OCI-LY7 (cell line): ENCODE data around the gene SUSD4. TPM values are rescaled to one million over a fixed set of nuclear protein-coding genes. Genes with fewer than 3 reads are reported as not detected.

Source experiments
- BruUV-seq: library from RNA; stranded (reverse); fragments of 400-500 nt; replicated peaks from 2 replicates; lab custom pipeline; 2021; lab: Mats Ljungman, UMichigan
- CTCF ChIA-PET: fragments of 300-600 bp; sonication (Branson Sonifier 250); formaldehyde crosslinking; loops from one replicate; lab custom pipeline; 2022; ENCODE audit warnings: antibody characterized with exemption; ENCODE audit not compliant: unreplicated experiment; lab: Charles Lee
- POLR2A ChIA-PET: fragments of 300-600 bp; sonication (Branson Sonifier 250); formaldehyde crosslinking; loops from one replicate; lab custom pipeline; 2022; ENCODE audit warnings: antibody characterized with exemption; lab: Charles Lee
- DNase-seq: peaks from one replicate; pipeline ENCODE4 v3.0.0-alpha.2; 2015; ENCODE audit warnings: low spot score
- H2AFZ ChIP-seq: fragments of 200-600 bp; sonication (generic), shearing (Covaris generic); 2 replicates; pipeline ENCODE4 v1.6.1; 2014; ENCODE audit warnings: mild to moderate bottlenecking, antibody characterized with exemption, low read length, moderate library complexity
- H3K27ac ChIP-seq: fragments of 200-600 bp; sonication (generic); 2 replicates; pipeline ENCODE4 v1.5.1; 2014; ENCODE audit warnings: mixed run types, low read depth, mild to moderate bottlenecking, moderate library complexity, low read length, inconsistent platforms; ENCODE audit not compliant: poor library complexity, severe bottlenecking
- H3K36me3 ChIP-seq: fragments of 200-600 bp; sonication (generic); 2 replicates; pipeline ENCODE4 v1.6.1; 2014; ENCODE audit warnings: mild to moderate bottlenecking, antibody characterized with exemption, low read length, moderate library complexity, mixed read lengths; ENCODE audit not compliant: insufficient read depth
- H3K4me1 ChIP-seq: fragments of 200-600 bp; sonication (generic); 2 replicates; pipeline ENCODE4 v1.5.1; 2014; ENCODE audit warnings: mild to moderate bottlenecking, low read length; ENCODE audit not compliant: insufficient read depth, poor library complexity, severe bottlenecking
- H3K4me2 ChIP-seq: fragments of 200-600 bp; sonication (generic); 2 replicates; pipeline ENCODE4 v1.6.1; 2014; ENCODE audit warnings: mild to moderate bottlenecking, low read length
- H3K4me3 ChIP-seq: fragments of 200-600 bp; sonication (generic); 2 replicates; pipeline ENCODE4 v1.5.1; 2014; ENCODE audit warnings: mild to moderate bottlenecking, low read depth, low read length; ENCODE audit not compliant: poor library complexity, severe bottlenecking
- H3K79me2 ChIP-seq: fragments of 200-600 bp; sonication (generic); 2 replicates; pipeline ENCODE4 v1.6.1; 2016; ENCODE audit warnings: low read depth, mild to moderate bottlenecking, low read length, moderate library complexity, mixed read lengths; ENCODE audit not compliant: insufficient read depth
- H3K9me2 ChIP-seq: fragments of 200-600 bp; sonication (generic); 2 replicates; pipeline ENCODE4 v1.6.1; 2016; ENCODE audit warnings: mild to moderate bottlenecking, low read length, mixed read lengths; ENCODE audit not compliant: insufficient read depth
- H3K9me3 ChIP-seq: fragments of 200-600 bp; sonication (generic); 2 replicates; pipeline ENCODE4 v1.6.1; 2014; ENCODE audit warnings: mild to moderate bottlenecking, mixed run types, low read length, mixed read lengths
- H4K20me1 ChIP-seq: fragments of 200-600 bp; sonication (generic); 2 replicates; pipeline ENCODE4 v1.6.1; 2014; ENCODE audit warnings: mild to moderate bottlenecking, antibody characterized with exemption, low read length, moderate library complexity, mixed read lengths; ENCODE audit not compliant: insufficient read depth
- CTCF ChIP-seq: fragments of 200-600 bp; sonication (generic); conservative IDR thresholded peaks from 2 replicates; pipeline ENCODE4 v1.5.1; 2014; ENCODE audit warnings: mild to moderate bottlenecking, antibody characterized with exemption, low read length, moderate library complexity, mixed read lengths
- EZH2phosphoT487 ChIP-seq: fragments of 200-600 bp; sonication (generic); IDR thresholded peaks from 2 replicates; pipeline ENCODE4 v1.6.1; 2018; ENCODE audit warnings: low read depth, borderline replicate concordance, mild to moderate bottlenecking, mixed run types, antibody characterized with exemption, low read length, moderate library complexity, mixed read lengths
- intact Hi-C: fragments of 100-400 bp; cut with micrococcal nuclease; formaldehyde crosslinking; loops from one replicate; pipeline ENCODE4 v1.10.0; 2022; ENCODE audit not compliant: unreplicated experiment
- total RNA-seq, 2 experiments: library from RNA; depleted of rRNA in 1 of 2; stranded (reverse); fragments of >200 nt in 1 of 2; shearing (Covaris generic) in 1 of 2; gene quantifications; 2 replicates each; pipeline ENCODE4 v1.2.3, GENCODE V29; 2014 to 2022

The SUSD4 gene
- total RNA-seq, 2 experiments from 2014 or later, result 0.42 TPM; not detected in 1

GRCh38 chr1:223230161-223230881 is 133.7 kb downstream of the SUSD4 start:
- Histone ChIP-seq H4K20me1 (no peaks in the 10 kb centered on the region), H3K4me3 (no peak overlapping the region), H3K4me1 (no peaks in the 10 kb centered on the region), H3K36me3 (no peaks in the 10 kb centered on the region), H3K4me2 (no peak overlapping the region), H3K9me2 (no peaks in the 10 kb centered on the region), H3K79me2 (no peaks in the 10 kb centered on the region), H2AFZ (no peak overlapping the region), H3K27ac (no peak overlapping the region), H3K9me3 (no peaks in the 10 kb centered on the region)
- TF ChIP-seq CTCF (no peak), EZH2phosphoT487 (no peak)
- intact Hi-C loops, result no loop called here
- BruUV-seq, result no TSS peak
- POLR2A ChIA-PET, result no interaction called here
- DNase-seq, result no peak
- CTCF ChIA-PET, result no interaction called here

GRCh38 chr1:223229756-223230155 is 134.2 kb downstream of the SUSD4 start:
- H4K20me1 ChIP-seq, result no peaks in the 10 kb centered on the region
- no peak overlapping the region for H3K27ac ChIP-seq
- H3K4me2 ChIP-seq, result no peak overlapping the region
- TF ChIP-seq CTCF (no peak), EZH2phosphoT487 (no peak)
- H3K4me3 ChIP-seq, result no peak overlapping the region
- POLR2A ChIA-PET, result no interaction called here
- no peaks in the 10 kb centered on the region for H3K4me1 ChIP-seq
- no peak overlapping the region for H2AFZ ChIP-seq
- CTCF ChIA-PET, result no interaction called here
- no peak for DNase-seq
- intact Hi-C loops, result no loop called here
- H3K36me3 ChIP-seq, result no peaks in the 10 kb centered on the region
- H3K9me2 ChIP-seq, result no peaks in the 10 kb centered on the region
- no TSS peak for BruUV-seq
- no peaks in the 10 kb centered on the region for H3K79me2 ChIP-seq
- H3K9me3 ChIP-seq, result no peaks in the 10 kb centered on the region

- intact Hi-C loops, result no loop called here
- no peaks in the 10 kb centered on the region for H3K9me2 ChIP-seq
- no peak overlapping the region for H2AFZ ChIP-seq
- no peaks in the 10 kb centered on the region for H3K79me2 ChIP-seq
- no peaks in the 10 kb centered on the region for H3K4me1 ChIP-seq
- ChIA-PET POLR2A (no interaction called here), CTCF (no interaction called here)
- no peak overlapping the region for H3K4me2 ChIP-seq
- H3K27ac ChIP-seq, result no peak overlapping the region
- H4K20me1 ChIP-seq, result no peaks in the 10 kb centered on the region
- no peak for TF ChIP-seq CTCF
- TF ChIP-seq EZH2phosphoT487, result no peak
- H3K9me3 ChIP-seq, result no peaks in the 10 kb centered on the region
- no peak overlapping the region for H3K4me3 ChIP-seq
- BruUV-seq, result no TSS peak
- no peaks in the 10 kb centered on the region for H3K36me3 ChIP-seq
- no peak for DNase-seq
Observed at GRCh38 chr1:223228931-223229528, 134.9 kb downstream of the SUSD4 start.
